HEK293T (cell line): ENCODE data around the gene MTOR.

Experiments
- FOXK2 ChIP-seq: fragments of 450-650 bp; IDR thresholded peaks from 2 replicates; pipeline ENCODE4 v1.6.1; 2016; ENCODE audit warnings: mild to moderate bottlenecking
- FOXM1 ChIP-seq: fragments of 450-650 bp; IDR thresholded peaks from 2 replicates; pipeline ENCODE4 v1.6.1; 2017; ENCODE audit warnings: mild to moderate bottlenecking, borderline replicate concordance
- HDGF ChIP-seq: fragments of 450-650 bp; IDR thresholded peaks from 2 replicates; pipeline ENCODE4 v1.6.1; 2017; ENCODE audit warnings: antibody characterized with exemption, borderline replicate concordance
- SP1 ChIP-seq: fragments of 450-650 bp; IDR thresholded peaks from 2 replicates; pipeline ENCODE4 v1.6.1; 2017
- SUZ12 ChIP-seq: fragments of 450-650 bp; IDR thresholded peaks from 2 replicates; pipeline ENCODE4 v1.6.1; 2016; ENCODE audit warnings: mild to moderate bottlenecking

GRCh38 chr1:11187000-11187399 is 75.4 kb downstream of the MTOR start:
- TF ChIP-seq FOXK2 (no peak), FOXM1 (no peak), SP1 (no peak), HDGF (no peak), SUZ12 (no peak)
